ENCODE data around the gene DDX46. TPM values are rescaled to one million over a fixed set of nuclear protein-coding genes. Genes with fewer than 3 reads are reported as not detected.

Gene DDX46
- total RNA-seq, 3 donors from 2014 or later (not counting 1 experiment from before 2014, with no cell fraction given), result 61.4 to 74.8 (median 67.2) TPM

- Mint-ChIP-seq H3K36me3 (no peaks in the 10 kb centered on the region), H3K4me1 (no peaks in the 10 kb centered on the region), H3K9me3 (no peaks in the 10 kb centered on the region), H3K27ac (no peak overlapping the region), H3K27me3 (ENCODE audit: low read depth in 2 of 2) (no peaks in the 10 kb centered on the region), H3K4me3 (no peak overlapping the region)
- Histone ChIP-seq H3K27me3 (ENCODE audit: control insufficient read depth, insufficient read depth, low read length) (no peaks in the 10 kb centered on the region), H3K4me3 (ENCODE audit: low read length) (no peak overlapping the region), H3K36me3 (ENCODE audit: control insufficient read depth, insufficient read depth, low read length) (peaks cover 67% of the 10 kb centered on the region), H3K4me1 (ENCODE audit: control insufficient read depth, insufficient read depth, low read length) (no peaks in the 10 kb centered on the region), H3K9me3 (ENCODE audit: control insufficient read depth, insufficient read depth, low read length) (no peaks in the 10 kb centered on the region), H3K27ac (ENCODE audit: low read length) (no peak overlapping the region)
- 91% methylated on average over 4 of the region's 4 CpGs for WGBS (ENCODE audit: insufficient coverage)
- no peak for TF ChIP-seq CTCF (IDR thresholded peaks at IDR 0.05)
- intact Hi-C loops (cut with micrococcal nuclease), result no loop called here
- DNase-seq (no peak), ATAC-seq (no peak)
Measured at GRCh38 chr5:134769206-134769605, 10.6 kb downstream of the DDX46 start.

GRCh38 chr5:134772461-134773125 is 14.0 kb downstream of the DDX46 start:
- ATAC-seq, result no peak
- Mint-ChIP-seq H3K27ac (no peak overlapping the region), H3K4me3 (no peak overlapping the region), H3K27me3 (ENCODE audit: low read depth in 2 of 2) (no peaks in the 10 kb centered on the region), H3K9me3 (no peaks in the 10 kb centered on the region), H3K4me1 (no peaks in the 10 kb centered on the region), H3K36me3 (no peaks in the 10 kb centered on the region)
- no peaks in the 10 kb centered on the region for H3K9me3 ChIP-seq (ENCODE audit: control insufficient read depth, insufficient read depth, low read length)
- no peaks in the 10 kb centered on the region for H3K27me3 ChIP-seq (ENCODE audit: control insufficient read depth, insufficient read depth, low read length)
- no peak overlapping the region for H3K27ac ChIP-seq (ENCODE audit: low read length)
- no peak overlapping the region for H3K4me3 ChIP-seq (ENCODE audit: low read length)
- WGBS (ENCODE audit: insufficient coverage), result 94% methylated on average over 10 of the region's 10 CpGs
- no peaks in the 10 kb centered on the region for H3K4me1 ChIP-seq (ENCODE audit: control insufficient read depth, insufficient read depth, low read length)
- H3K36me3 ChIP-seq (ENCODE audit: control insufficient read depth, insufficient read depth, low read length), result peaks cover 62% of the 10 kb centered on the region
- no peak for DNase-seq
- intact Hi-C loops (cut with micrococcal nuclease), result no loop called here
- no peak for TF ChIP-seq CTCF (IDR thresholded peaks at IDR 0.05)

GRCh38 chr5:134777366-134777765 is 18.8 kb downstream of the DDX46 start:
- peaks cover 5% of the 10 kb centered on the region for H3K36me3 Mint-ChIP-seq

More at GRCh38 chr5:134777366-134777765, 18.8 kb downstream of the DDX46 start:
- Histone ChIP-seq H3K9me3 (ENCODE audit: control insufficient read depth, insufficient read depth, low read length) (no peaks in the 10 kb centered on the region), H3K27me3 (ENCODE audit: control insufficient read depth, insufficient read depth, low read length) (no peaks in the 10 kb centered on the region), H3K36me3 (ENCODE audit: control insufficient read depth, insufficient read depth, low read length) (peaks cover 70% of the 10 kb centered on the region), H3K4me1 (ENCODE audit: control insufficient read depth, insufficient read depth, low read length) (no peaks in the 10 kb centered on the region), H3K4me3 (ENCODE audit: low read length) (no peak overlapping the region), H3K27ac (ENCODE audit: low read length) (no peak overlapping the region)
- 88% methylated on average over 2 of the region's 2 CpGs for WGBS (ENCODE audit: insufficient coverage)
- Mint-ChIP-seq H3K27me3 (ENCODE audit: low read depth in 2 of 2) (no peaks in the 10 kb centered on the region), H3K4me1 (no peaks in the 10 kb centered on the region), H3K27ac (no peak overlapping the region), H3K4me3 (no peak overlapping the region), H3K9me3 (no peaks in the 10 kb centered on the region)
- no peak for TF ChIP-seq CTCF (IDR thresholded peaks at IDR 0.05)
- no peak for ATAC-seq
- DNase-seq, result no peak
- intact Hi-C loops (cut with micrococcal nuclease), result no loop called here
